GM12872 (cell line): ENCODE data around the gene FSIP1.

Source experiments
- TF ChIP-seq, protein P1 (sequence below): IDR thresholded peaks from 3 replicates; pipeline ENCODE4 v1.5.1; 2011; ENCODE audit warnings: low read depth, mild to moderate bottlenecking, low read length, moderate library complexity; ENCODE audit not compliant: insufficient read depth

Gene FSIP1

DNA sequence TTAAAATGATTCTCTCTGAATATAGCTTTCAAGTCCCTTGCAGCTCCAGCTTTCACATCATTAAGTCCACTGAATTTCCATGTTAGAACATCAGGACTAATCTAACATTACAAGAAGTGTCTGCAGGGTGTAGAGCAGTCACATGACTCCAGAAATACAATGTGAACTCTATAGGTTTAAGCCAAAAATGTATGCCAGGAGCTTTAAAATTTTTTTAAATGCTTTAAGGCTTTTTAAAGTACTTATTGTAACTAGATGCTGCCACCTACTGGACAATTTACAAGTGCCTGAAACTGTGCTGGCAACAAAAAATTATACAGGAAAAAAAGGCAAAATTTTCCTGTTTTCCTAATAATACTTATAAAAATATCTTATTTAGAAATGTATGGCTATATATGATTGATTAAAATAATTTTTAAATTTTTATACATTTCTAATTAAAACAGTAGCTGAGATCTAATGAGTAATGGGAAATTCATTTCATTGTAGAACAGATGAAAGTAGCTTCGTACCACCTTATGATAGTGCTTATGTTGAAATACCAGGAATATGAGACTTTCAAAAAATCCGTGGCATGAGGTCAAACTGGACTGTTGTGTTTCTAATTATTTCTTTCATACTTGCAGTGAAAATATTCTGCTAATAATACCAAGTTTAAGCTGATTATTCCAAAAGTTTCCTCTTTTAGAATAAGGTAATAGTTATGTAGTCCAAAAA is 25.7 kb downstream of the FSIP1 start:
- TF ChIP-seq, protein P1, sequence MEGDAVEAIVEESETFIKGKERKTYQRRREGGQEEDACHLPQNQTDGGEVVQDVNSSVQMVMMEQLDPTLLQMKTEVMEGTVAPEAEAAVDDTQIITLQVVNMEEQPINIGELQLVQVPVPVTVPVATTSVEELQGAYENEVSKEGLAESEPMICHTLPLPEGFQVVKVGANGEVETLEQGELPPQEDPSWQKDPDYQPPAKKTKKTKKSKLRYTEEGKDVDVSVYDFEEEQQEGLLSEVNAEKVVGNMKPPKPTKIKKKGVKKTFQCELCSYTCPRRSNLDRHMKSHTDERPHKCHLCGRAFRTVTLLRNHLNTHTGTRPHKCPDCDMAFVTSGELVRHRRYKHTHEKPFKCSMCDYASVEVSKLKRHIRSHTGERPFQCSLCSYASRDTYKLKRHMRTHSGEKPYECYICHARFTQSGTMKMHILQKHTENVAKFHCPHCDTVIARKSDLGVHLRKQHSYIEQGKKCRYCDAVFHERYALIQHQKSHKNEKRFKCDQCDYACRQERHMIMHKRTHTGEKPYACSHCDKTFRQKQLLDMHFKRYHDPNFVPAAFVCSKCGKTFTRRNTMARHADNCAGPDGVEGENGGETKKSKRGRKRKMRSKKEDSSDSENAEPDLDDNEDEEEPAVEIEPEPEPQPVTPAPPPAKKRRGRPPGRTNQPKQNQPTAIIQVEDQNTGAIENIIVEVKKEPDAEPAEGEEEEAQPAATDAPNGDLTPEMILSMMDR, result peak; percentile 50

DNA sequence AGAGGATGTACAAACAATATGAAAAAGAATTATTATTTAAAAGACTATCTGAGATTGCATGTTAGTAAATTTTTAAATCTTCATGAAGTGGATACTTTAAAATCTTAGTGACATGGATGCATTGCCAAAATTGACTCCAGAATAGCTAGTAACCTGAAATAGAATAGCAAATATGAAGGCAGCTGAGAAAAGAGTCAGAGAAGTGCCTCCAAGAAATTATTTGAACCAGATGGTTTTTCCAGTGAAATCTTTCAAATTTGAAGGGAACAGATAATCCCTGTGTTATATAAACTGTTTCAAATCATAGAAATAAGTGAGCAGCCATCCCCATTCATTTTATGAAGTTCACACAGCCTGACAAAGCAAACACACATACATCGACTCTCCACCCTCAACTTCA is 29.6 kb downstream of the FSIP1 start:
- TF ChIP-seq, protein P1, result no peak

DNA sequence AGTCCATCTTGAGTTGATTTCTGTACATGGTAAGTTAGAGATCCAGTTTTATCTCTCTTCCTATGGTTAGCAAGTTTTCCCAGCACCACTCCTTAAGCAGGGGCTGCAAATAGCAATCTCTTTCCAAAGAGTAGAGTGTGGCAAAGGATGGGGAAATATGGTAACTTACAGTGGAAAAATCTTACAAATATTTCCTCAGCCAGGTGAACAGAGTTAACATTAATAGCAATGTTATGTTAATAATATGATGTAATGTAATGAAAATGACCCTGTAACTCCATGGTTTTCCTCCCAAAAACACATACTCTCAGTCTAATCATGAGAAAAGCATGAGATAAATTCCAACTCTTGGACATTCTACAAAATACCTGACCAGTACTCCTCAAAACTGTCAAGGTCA is 30.4 kb downstream of the FSIP1 start:
- TF ChIP-seq, protein P1, result no peak

DNA sequence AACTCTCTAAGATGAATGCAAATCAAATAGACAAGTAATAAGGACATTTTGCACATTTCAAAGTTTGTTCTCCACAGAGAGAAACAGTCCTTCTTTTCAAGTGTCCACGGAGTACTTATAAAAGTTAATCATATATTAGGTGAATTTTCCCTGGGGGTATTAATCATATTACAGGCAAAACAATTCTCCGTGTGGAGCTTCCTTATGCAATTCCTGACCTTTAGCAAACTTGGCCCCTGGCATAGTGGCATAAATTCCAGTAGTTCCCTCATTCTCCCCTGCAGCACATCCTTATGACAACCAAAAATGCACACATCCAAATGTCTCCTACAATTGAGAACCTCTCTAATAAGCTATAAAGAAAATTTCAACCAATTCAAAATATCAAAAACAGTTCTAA is 34.4 kb downstream of the FSIP1 start:
- TF ChIP-seq, protein P1, result no peak

GRCh38 chr15:39747326-39747725 is 35.3 kb downstream of the FSIP1 start:
- TF ChIP-seq, protein P1, result no peak

- TF ChIP-seq, protein P1, result no peak
Observed at GRCh38 chr15:39746714-39747276, 35.8 kb downstream of the FSIP1 start.

GRCh38 chr15:39746176-39746575 is 36.5 kb downstream of the FSIP1 start:
- TF ChIP-seq, protein P1, result no peak
